ENCODE data around the gene COMT. TPM values are rescaled to one million over a fixed set of nuclear protein-coding genes. Genes with fewer than 3 reads are reported as not detected.

The COMT gene
- total and polyA plus RNA-seq, 9 of the 15 experiments (the other 6 are each of a cell fraction or from before 2014, with no cell fraction given): 12.5 to 351 (median 155) TPM

DNA sequence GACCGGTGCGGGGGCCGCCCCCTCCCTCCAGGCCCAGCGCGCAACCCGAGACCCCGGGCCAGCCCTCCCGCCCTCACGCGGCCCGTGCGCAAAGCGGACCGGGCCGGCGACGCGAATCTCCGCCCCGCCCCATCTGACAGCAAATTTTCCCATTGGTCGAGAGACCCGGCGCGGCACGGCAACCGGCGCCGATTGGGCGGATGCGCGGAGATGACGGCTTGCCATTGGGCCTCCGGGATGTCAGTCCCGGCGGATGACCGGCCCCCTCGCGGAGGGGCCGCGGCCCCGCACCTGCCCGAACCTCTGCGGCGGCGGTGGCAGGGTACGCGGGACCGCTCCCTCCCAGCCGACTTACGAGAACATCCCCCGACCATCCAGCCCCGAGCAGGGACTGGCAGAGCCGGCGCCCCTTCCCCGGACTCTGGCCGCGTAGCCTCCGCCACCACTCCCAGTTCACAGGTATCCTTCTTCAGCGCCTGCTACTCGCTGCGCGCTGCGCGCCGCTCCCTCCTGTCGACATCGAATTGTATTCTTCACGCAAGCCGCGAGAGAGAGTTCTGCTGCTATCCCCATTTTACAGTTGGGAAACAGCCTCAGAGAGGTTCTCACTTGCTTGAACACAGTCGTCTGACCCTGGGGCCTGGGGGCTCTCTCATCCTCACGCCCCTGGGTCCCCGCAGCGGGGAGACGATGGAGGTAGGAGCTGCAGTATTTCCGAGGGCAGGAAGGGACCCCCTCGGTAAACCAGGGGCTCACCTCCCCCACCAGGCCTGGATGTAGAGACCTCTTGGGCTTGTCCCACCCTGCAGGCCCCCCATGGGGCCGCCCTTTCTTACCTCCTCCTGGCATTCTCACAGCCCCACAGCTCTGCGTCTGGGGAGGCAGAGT, 75.4 kb downstream of the COMT start, which contains the start of gene ARVCF (continued):
- TF ChIP-seq, protein P1, sequence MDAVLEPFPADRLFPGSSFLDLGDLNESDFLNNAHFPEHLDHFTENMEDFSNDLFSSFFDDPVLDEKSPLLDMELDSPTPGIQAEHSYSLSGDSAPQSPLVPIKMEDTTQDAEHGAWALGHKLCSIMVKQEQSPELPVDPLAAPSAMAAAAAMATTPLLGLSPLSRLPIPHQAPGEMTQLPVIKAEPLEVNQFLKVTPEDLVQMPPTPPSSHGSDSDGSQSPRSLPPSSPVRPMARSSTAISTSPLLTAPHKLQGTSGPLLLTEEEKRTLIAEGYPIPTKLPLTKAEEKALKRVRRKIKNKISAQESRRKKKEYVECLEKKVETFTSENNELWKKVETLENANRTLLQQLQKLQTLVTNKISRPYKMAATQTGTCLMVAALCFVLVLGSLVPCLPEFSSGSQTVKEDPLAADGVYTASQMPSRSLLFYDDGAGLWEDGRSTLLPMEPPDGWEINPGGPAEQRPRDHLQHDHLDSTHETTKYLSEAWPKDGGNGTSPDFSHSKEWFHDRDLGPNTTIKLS (IDR thresholded peaks at IDR 0.05; ENCODE audit: borderline replicate concordance, low read depth): no peak
- TF ChIP-seq TAF1 (IDR thresholded peaks at IDR 0.05; ENCODE audit: control insufficient read depth, extremely low read depth, insufficient read depth, low read length, severe bottlenecking) (no peak), KLF16 (IDR thresholded peaks at IDR 0.05) (no peak), MEF2D (tag; conservative IDR thresholded peaks at IDR 0.05; ENCODE audit: low read depth) (no peak), ZNF41 (CRISPR knock-in tag; conservative IDR thresholded peaks at IDR 0.05) (no peak), CBX2 (IDR thresholded peaks at IDR 0.05; ENCODE audit: insufficient read depth, low read length, poor library complexity, severe bottlenecking) (no peak), ZNF124 (CRISPR knock-in tag; IDR thresholded peaks at IDR 0.05) (no peak), ZNF431 (CRISPR knock-in tag; IDR thresholded peaks at IDR 0.05) (no peak), HEY1 (CRISPR knock-in tag; IDR thresholded peaks at IDR 0.05; ENCODE audit: borderline replicate concordance) (no peak), SMC3 (conservative IDR thresholded peaks at IDR 0.05; ENCODE audit: insufficient read depth, low read depth, low read length) (no peak), SIX5 (IDR thresholded peaks at IDR 0.05; ENCODE audit: borderline replicate concordance in 1 of 2, insufficient read depth in 1 of 2, low read depth in 1 of 2, low read length in 2 of 2) (peak in 1 of 2 experiments; percentile 1; a peak in 1 of 4 replicates), HDAC1 (IDR thresholded peaks at IDR 0.05) (no peak), ZZZ3 (IDR thresholded peaks at IDR 0.05) (no peak), HNRNPK (IDR thresholded peaks at IDR 0.05; ENCODE audit: low read depth, low read length, poor library complexity, severe bottlenecking) (no peak), ZNF232 (CRISPR knock-in tag; IDR thresholded peaks at IDR 0.05) (no peak), POLR2AphosphoS5 (IDR thresholded peaks at IDR 0.05; ENCODE audit: control insufficient read depth, insufficient read depth, low read depth, low read length) (no peak)
- TF ChIP-seq, protein P2, sequence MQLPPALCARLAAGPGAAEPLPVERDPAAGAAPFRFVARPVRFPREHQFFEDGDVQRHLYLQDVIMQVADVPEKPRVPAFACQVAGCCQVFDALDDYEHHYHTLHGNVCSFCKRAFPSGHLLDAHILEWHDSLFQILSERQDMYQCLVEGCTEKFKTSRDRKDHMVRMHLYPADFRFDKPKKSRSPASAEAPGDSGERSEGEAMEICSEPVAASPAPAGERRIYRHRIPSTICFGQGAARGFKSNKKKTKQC (CRISPR knock-in tag; IDR thresholded peaks at IDR 0.05): no peak
- TF ChIP-seq, protein P3, sequence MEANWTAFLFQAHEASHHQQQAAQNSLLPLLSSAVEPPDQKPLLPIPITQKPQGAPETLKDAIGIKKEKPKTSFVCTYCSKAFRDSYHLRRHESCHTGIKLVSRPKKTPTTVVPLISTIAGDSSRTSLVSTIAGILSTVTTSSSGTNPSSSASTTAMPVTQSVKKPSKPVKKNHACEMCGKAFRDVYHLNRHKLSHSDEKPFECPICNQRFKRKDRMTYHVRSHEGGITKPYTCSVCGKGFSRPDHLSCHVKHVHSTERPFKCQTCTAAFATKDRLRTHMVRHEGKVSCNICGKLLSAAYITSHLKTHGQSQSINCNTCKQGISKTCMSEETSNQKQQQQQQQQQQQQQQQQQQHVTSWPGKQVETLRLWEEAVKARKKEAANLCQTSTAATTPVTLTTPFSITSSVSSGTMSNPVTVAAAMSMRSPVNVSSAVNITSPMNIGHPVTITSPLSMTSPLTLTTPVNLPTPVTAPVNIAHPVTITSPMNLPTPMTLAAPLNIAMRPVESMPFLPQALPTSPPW (CRISPR knock-in tag; IDR thresholded peaks at IDR 0.05): no peak
- TF ChIP-seq, protein P4, sequence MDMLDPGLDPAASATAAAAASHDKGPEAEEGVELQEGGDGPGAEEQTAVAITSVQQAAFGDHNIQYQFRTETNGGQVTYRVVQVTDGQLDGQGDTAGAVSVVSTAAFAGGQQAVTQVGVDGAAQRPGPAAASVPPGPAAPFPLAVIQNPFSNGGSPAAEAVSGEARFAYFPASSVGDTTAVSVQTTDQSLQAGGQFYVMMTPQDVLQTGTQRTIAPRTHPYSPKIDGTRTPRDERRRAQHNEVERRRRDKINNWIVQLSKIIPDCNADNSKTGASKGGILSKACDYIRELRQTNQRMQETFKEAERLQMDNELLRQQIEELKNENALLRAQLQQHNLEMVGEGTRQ (CRISPR knock-in tag; IDR thresholded peaks at IDR 0.05): no peak
- TF ChIP-seq, protein P5, sequence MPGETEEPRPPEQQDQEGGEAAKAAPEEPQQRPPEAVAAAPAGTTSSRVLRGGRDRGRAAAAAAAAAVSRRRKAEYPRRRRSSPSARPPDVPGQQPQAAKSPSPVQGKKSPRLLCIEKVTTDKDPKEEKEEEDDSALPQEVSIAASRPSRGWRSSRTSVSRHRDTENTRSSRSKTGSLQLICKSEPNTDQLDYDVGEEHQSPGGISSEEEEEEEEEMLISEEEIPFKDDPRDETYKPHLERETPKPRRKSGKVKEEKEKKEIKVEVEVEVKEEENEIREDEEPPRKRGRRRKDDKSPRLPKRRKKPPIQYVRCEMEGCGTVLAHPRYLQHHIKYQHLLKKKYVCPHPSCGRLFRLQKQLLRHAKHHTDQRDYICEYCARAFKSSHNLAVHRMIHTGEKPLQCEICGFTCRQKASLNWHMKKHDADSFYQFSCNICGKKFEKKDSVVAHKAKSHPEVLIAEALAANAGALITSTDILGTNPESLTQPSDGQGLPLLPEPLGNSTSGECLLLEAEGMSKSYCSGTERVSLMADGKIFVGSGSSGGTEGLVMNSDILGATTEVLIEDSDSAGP (CRISPR knock-in tag; IDR thresholded peaks at IDR 0.05): no peak
